GM23248 (cell line): ENCODE results near the gene BHLHE23.

Experiments used
- EZH2 ChIP-seq: fragments of 200-600 bp; sonication (generic); IDR thresholded peaks from 2 replicates; pipeline ENCODE4 v1.6.1; 2018; ENCODE audit warnings: antibody characterized with exemption, mild to moderate bottlenecking; ENCODE audit not compliant: insufficient read depth, poor library complexity, severe bottlenecking
- EZH2phosphoT487 ChIP-seq: fragments of 200-600 bp; sonication (generic); IDR thresholded peaks from 2 replicates; pipeline ENCODE4 v1.6.1; 2018; ENCODE audit warnings: antibody characterized with exemption, moderate library complexity, mild to moderate bottlenecking, low read depth; ENCODE audit not compliant: insufficient read depth

DNA sequence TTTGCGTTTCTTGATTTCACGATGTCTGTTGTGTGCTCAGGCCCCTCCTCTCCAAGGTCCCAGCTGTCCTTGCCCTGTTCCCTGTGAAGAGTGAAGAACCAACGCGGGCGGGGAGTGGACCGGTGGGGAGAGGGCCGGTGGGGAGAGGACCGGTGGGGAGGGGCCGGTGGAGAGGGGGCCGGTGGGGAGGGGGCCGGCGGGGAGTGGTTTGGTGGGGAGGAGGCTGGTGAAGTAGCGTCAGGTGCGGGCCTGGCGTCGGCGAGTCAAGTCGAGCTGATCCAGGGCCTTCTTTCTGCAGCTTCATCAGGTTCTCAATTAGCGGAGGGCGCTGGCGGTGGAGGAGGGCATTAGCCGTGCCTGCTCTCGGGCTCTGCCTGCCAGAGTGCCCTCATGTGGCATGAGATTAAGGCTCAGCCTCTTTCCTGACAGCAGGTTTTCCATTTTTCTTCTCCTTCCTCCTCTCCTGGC is 21.2 kb upstream of the BHLHE23 start:
- TF ChIP-seq EZH2phosphoT487 (no peak), EZH2 (no peak)
